Activated T-helper 1 cell treated with anti-CD3 and anti-CD28 coated beads, Interleukin-12 subunit alpha, Interleukin-12 subunit beta, Interleukin-2, Interleukin-4 antibody, amounts not matched to agents 30 ng/mL and 10 ng/mL and 1 ng/mL, durations not matched to agents 14 hours and 24 hours and 36 hours (primary cell): ENCODE data around the gene FBXW11. TPM values are rescaled to one million over a fixed set of nuclear protein-coding genes. Genes with fewer than 3 reads are reported as not detected.

ENCODE experiments used
- DNase-seq: peaks from one replicate; pipeline ENCODE4 v3.0.0; 2021; ENCODE audit warnings: low spot score
- H3K27ac Mint-ChIP-seq: one replicate; pipeline ENCODE4 v1.8.0; 2021; ENCODE audit warnings: mild to moderate bottlenecking, mixed read lengths
- H3K27me3 Mint-ChIP-seq: one replicate; pipeline ENCODE4 v1.8.0; 2022; ENCODE audit warnings: mild to moderate bottlenecking, moderate library complexity, mixed read lengths; ENCODE audit not compliant: insufficient read depth
- H3K36me3 Mint-ChIP-seq: one replicate; pipeline ENCODE4 v1.8.0; 2021; ENCODE audit warnings: low read depth, mixed read lengths
- H3K4me1 Mint-ChIP-seq: one replicate; pipeline ENCODE4 v1.8.0; 2021; ENCODE audit warnings: low read depth, mixed read lengths
- H3K4me3 Mint-ChIP-seq: one replicate; pipeline ENCODE4 v1.8.0; 2021; ENCODE audit warnings: mild to moderate bottlenecking, moderate library complexity, mixed read lengths
- H3K9me3 Mint-ChIP-seq: one replicate; pipeline ENCODE4 v1.8.0; 2021; ENCODE audit warnings: mixed read lengths
- intact Hi-C: fragments of 100-400 bp; cut with micrococcal nuclease; formaldehyde crosslinking; loops from one replicate; pipeline ENCODE4 v1.15.1; 2024
- total RNA-seq: library from RNA; stranded (reverse); gene quantifications from 2 replicates; pipeline ENCODE4 v1.2.3, GENCODE V29; 2022

Gene FBXW11
- total RNA-seq, 1 donor from 2014 or later: 57.9 TPM

DNA sequence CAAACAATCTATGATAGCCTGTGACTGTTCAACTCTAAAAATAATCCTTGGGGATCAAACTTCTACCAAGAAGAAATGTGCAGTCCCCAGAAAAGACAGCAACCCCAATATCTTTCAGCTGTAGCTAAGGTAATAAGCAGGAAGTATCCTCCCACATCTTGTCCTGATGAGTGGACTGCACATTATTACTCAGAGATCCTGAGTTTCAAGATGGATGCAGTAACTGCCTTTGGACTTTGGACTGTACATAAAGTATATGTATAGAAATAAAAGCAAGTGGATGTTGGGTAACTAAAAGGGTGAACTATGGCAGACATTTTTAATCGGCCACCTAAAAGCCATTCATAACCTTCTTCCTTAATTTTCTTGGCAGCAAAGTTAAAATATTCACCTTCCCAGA lies 175.8 kb downstream of the FBXW11 start:
- Mint-ChIP-seq H3K4me3 (no peak overlapping the region), H3K27ac (no peak overlapping the region), H3K9me3 (no peaks in the 10 kb centered on the region), H3K27me3 (peaks cover 3% of the 10 kb centered on the region), H3K4me1 (no peaks in the 10 kb centered on the region), H3K36me3 (no peaks in the 10 kb centered on the region)
- intact Hi-C loops: no loop called here
- DNase-seq: no peak

DNA sequence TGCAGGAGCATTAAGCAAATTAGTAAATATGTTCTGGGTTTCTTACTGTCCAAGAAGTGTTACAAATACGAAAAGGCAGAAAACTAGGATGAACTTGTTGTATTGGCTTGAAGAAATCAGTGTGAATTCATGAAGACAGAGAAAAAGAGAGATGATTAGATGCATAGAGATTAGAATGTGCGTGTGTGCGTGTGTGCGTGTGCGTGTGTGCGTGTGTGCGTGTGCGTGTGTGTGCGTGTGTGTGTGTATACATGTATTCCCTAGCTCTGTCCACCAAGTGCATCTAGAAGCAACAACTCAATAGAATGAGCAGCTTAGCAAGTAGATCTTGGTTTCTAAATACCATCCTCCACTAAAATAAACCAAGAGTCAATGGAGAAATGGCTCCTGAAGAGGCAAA lies 179.3 kb downstream of the FBXW11 start:
- Mint-ChIP-seq H3K4me1 (no peaks in the 10 kb centered on the region), H3K27ac (no peak overlapping the region), H3K9me3 (no peaks in the 10 kb centered on the region), H3K36me3 (no peaks in the 10 kb centered on the region), H3K27me3 (peaks cover 6% of the 10 kb centered on the region), H3K4me3 (no peak overlapping the region)
- intact Hi-C loops: no loop called here
- no peak for DNase-seq

DNA sequence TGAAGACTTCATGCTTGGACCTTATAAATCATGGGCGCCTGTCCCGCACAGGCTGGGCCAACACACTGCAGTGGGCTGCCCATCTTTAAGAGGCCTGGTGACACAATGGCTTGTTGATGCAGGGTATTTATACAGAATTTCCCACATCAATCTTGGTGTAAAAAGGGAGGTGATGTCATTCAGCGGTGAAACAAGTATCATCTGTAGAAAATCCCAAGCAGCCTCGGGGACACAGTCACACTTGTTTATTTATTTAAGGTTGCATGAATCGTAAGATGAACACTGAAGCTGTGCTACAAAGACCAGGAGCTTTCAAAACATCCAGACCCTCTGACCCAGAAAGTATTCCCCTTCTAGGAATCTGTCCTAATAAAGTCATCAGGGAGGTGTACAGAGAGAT lies 180.3 kb downstream of the FBXW11 start:
- no peaks in the 10 kb centered on the region for H3K9me3 Mint-ChIP-seq
- no peak overlapping the region for H3K4me3 Mint-ChIP-seq
- intact Hi-C loops: no loop called here
- no peak overlapping the region for H3K27ac Mint-ChIP-seq
- no peaks in the 10 kb centered on the region for H3K4me1 Mint-ChIP-seq
- peaks cover 6% of the 10 kb centered on the region for H3K27me3 Mint-ChIP-seq
- no peak for DNase-seq
- no peaks in the 10 kb centered on the region for H3K36me3 Mint-ChIP-seq

DNA sequence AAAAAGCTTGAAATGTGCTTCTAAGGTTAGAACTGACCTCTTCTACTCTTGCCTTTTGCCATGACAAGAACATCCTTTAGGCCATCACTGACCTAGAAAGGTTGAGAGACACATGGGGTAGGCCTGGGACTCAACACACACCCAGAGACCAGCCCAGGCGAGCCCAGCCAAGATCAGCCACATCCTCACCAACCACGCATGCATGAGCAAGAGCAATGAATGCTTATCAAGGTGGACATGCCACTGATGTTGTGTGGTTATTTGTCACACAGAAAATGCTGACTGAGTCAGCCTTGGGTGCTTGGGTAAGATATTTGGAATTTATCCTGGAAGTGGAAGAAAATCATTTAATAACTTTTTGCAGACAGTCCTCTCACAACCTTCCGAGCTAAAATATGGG lies 181.4 kb downstream of the FBXW11 start:
- no peak overlapping the region for H3K27ac Mint-ChIP-seq

DNA sequence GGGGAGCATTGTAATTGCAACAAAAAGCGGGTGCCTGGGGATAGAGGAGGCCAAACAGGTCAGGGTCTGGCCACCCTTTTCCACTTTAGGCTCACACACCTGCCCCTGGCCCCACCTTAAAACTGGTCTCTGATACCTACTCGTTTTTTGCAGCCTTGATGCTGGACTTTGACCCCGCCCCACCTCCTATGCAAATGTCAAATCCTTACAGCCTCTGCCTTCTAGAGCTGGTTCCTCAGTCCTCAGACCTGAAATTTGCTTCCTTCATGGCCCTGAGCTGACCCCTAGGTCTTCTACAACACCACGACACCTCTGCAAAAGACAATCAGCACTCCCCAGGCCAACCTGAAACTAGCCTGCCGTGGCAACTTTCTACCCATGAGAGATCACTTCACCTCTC lies 183.2 kb downstream of the FBXW11 start:
- Mint-ChIP-seq H3K4me1 (no peaks in the 10 kb centered on the region), H3K27me3 (peaks cover 6% of the 10 kb centered on the region), H3K4me3 (no peak overlapping the region), H3K36me3 (no peaks in the 10 kb centered on the region), H3K9me3 (no peaks in the 10 kb centered on the region), H3K27ac (no peak overlapping the region)
- intact Hi-C loops: no loop called here
- DNase-seq: no peak

More for the DNA sequence above, 181.4 kb downstream of the FBXW11 start:
- Mint-ChIP-seq H3K4me3 (no peak overlapping the region), H3K27me3 (peaks cover 6% of the 10 kb centered on the region), H3K9me3 (no peaks in the 10 kb centered on the region), H3K36me3 (no peaks in the 10 kb centered on the region), H3K4me1 (no peaks in the 10 kb centered on the region)
- no peak for DNase-seq
- intact Hi-C loops: no loop called here

DNA sequence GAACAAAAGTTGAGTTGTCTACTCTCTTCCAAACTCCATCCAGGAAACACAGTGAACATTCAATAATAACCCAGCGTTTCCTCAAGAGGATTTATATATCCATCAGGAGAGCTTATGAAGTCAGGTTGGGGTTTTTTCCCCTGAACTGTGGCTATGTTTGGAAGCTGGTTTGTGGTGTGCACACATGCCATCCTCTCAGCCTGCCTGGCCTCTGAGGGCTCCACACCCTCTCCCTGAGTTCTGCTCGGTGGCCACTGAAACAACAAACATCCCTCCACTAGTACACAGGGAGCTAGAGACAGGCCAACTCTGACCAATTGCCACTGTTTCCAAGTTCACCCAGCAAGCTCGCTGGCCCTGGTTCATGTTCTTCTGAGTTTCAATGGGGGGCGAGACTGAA lies 185.2 kb downstream of the FBXW11 start:
- H3K9me3 Mint-ChIP-seq: no peaks in the 10 kb centered on the region
- no peak for DNase-seq
- no peak overlapping the region for H3K4me3 Mint-ChIP-seq
- no peaks in the 10 kb centered on the region for H3K36me3 Mint-ChIP-seq
- H3K27me3 Mint-ChIP-seq: peaks cover 6% of the 10 kb centered on the region
- no peaks in the 10 kb centered on the region for H3K4me1 Mint-ChIP-seq
- intact Hi-C loops: no loop called here
- H3K27ac Mint-ChIP-seq: no peak overlapping the region

DNA sequence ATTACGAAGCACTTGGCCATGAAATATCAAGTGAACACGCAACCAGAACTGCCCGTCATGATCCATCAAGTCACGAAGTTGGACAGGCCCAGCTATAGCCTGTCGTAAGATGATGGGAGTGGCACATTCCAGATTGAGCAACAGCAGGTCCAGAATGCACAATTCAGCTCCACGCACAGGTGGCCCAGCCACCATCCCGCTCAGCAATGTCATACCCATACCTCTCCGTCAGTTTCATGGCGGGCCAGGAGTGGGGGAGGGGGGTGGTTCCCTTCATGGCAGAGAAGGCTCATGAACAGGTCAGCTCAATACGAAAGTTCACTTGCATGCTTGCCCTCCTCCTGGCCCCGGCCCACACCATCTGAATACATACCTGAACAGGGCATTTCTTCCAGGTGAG lies 185.9 kb downstream of the FBXW11 start:
- DNase-seq: no peak
- no peaks in the 10 kb centered on the region for H3K4me1 Mint-ChIP-seq
- H3K27me3 Mint-ChIP-seq: peaks cover 4% of the 10 kb centered on the region
- H3K9me3 Mint-ChIP-seq: no peaks in the 10 kb centered on the region
- no peak overlapping the region for H3K27ac Mint-ChIP-seq
- no peaks in the 10 kb centered on the region for H3K36me3 Mint-ChIP-seq
- no peak overlapping the region for H3K4me3 Mint-ChIP-seq
- intact Hi-C loops: no loop called here

DNA sequence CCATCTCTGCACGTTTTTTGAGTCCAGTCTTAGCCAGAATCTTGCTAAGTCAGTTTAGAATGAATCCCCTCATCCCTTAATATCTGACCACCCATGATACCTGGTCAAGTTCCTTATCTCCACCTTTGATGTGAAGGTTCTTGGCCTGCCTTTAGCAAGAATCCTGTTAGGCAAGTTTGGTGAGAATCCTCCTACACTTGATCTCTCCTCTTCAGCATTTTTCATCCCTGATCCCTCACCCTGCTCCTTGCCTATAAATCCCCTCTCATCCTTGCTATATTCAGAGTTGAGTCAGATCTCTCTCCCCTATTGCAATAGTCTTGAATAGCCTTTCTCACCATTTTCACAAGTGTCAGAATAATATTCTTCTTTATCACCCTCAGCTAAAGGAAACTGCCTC lies 189.8 kb downstream of the FBXW11 start:
- intact Hi-C loops: no loop called here
- Mint-ChIP-seq H3K4me1 (no peaks in the 10 kb centered on the region), H3K36me3 (no peaks in the 10 kb centered on the region), H3K27me3 (peaks cover 3% of the 10 kb centered on the region), H3K9me3 (no peaks in the 10 kb centered on the region), H3K4me3 (no peak overlapping the region), H3K27ac (no peak overlapping the region)
- no peak for DNase-seq

DNA sequence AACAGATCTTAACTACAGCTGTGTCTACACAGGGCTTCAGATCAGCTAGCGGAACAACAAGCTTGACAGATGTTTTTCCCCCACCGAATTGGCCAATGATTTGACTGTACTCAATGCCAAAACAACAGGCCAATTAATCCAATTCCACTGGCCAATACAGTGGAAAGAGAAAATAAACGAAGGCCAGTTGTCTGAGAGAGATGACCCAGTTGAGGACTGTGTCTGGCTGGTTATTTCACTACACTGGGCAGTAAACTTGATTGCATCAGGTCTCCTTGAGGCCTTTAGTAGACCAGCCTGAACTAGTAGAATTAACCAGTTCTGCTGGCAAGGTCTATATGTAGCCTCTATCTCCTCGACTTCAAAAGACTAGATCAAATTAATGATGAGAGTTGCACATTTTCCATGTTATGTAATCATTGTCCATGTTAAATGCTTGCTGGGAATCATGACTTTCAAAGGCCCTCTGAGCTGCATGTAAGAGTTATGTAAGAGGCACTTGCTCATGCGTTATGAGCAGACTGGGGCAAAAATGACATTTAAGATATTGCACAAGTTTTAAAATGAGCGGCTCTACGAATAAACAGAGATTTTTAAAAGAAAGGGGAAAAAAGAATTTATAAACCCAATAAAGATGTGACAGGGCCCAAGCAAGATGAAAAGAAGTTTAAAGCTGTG lies 192.5 kb downstream of the FBXW11 start:
- no peaks in the 10 kb centered on the region for H3K36me3 Mint-ChIP-seq
- intact Hi-C loops: no loop called here
- no peak for DNase-seq
- no peak overlapping the region for H3K27ac Mint-ChIP-seq
- H3K9me3 Mint-ChIP-seq: no peaks in the 10 kb centered on the region
- no peaks in the 10 kb centered on the region for H3K4me1 Mint-ChIP-seq
- H3K27me3 Mint-ChIP-seq: peaks cover 3% of the 10 kb centered on the region
- H3K4me3 Mint-ChIP-seq: no peak overlapping the region

DNA sequence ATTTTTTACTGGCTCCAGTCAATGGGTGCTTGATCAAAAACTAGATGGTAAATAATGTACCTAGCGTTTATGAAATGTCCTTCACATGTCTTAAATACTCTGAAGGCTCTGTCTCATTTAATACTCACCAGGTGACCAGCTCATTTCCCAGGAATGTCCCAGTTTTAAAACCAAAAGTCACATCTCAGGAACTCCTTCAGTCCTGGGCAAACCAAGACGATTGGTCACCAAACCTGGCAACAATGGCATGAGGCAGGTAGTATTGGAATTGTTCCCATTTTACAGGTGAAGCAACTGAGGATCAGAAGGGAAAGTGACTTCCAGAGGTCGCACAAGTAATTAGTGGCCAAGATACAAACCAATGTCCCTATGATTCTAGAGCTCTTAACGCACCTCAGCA lies 193.2 kb downstream of the FBXW11 start:
- H3K27ac Mint-ChIP-seq: no peak overlapping the region
- DNase-seq: no peak
- no peaks in the 10 kb centered on the region for H3K4me1 Mint-ChIP-seq
- H3K4me3 Mint-ChIP-seq: no peak overlapping the region
- intact Hi-C loops: no loop called here
- no peaks in the 10 kb centered on the region for H3K9me3 Mint-ChIP-seq
- H3K36me3 Mint-ChIP-seq: no peaks in the 10 kb centered on the region
- peaks cover 3% of the 10 kb centered on the region for H3K27me3 Mint-ChIP-seq

Other genes with a start within 250 kb of the FBXW11 start
- not detected in 2 replicates for gene SMIM23, start 220.8 kb downstream of the FBXW11 start, total RNA-seq
- gene STK10, start 181.6 kb upstream of the FBXW11 start, total RNA-seq: 88.6 and 91.9 TPM in 2 replicates
- gene EFCAB9, start 187.5 kb upstream of the FBXW11 start, total RNA-seq: not detected in 2 replicates